Measurements from ENCODE around the gene WDFY4.

WDFY4 gene

GRCh38 chr10:48722153-48723145, 37.8 kb downstream of the WDFY4 start:
- DNase-seq, result no peak

GRCh38 chr10:48724127-48724526, 39.5 kb downstream of the WDFY4 start:
- DNase-seq, result no peak

GRCh38 chr10:48725708-48726107, 41.0 kb downstream of the WDFY4 start:
- DNase-seq, result no peak

- DNase-seq, result no peak
Observed at GRCh38 chr10:48727866-48728265, 43.2 kb downstream of the WDFY4 start.

GRCh38 chr10:48729222-48729621, 44.5 kb downstream of the WDFY4 start:
- no peak for DNase-seq

GRCh38 chr10:48729941-48730457, 45.3 kb downstream of the WDFY4 start:
- no peak for DNase-seq

GRCh38 chr10:48731141-48731540, 46.5 kb downstream of the WDFY4 start:
- no peak for DNase-seq

- DNase-seq, result no peak
Observed at GRCh38 chr10:48731654-48732053, 47.0 kb downstream of the WDFY4 start.

GRCh38 chr10:48733329-48733728, 48.7 kb downstream of the WDFY4 start:
- no peak for DNase-seq

- DNase-seq, result no peak
Observed at GRCh38 chr10:48735836-48736390, 51.2 kb downstream of the WDFY4 start.

- DNase-seq, result no peak
Observed at GRCh38 chr10:48736596-48736995, 51.9 kb downstream of the WDFY4 start.

GRCh38 chr10:48737886-48738285, 53.2 kb downstream of the WDFY4 start:
- no peak for DNase-seq

GRCh38 chr10:48739170-48739569, 54.5 kb downstream of the WDFY4 start:
- DNase-seq, result no peak

- DNase-seq, result no peak
Observed at GRCh38 chr10:48740015-48740707, 55.5 kb downstream of the WDFY4 start.

GRCh38 chr10:48740988-48741387, 56.3 kb downstream of the WDFY4 start:
- DNase-seq, result no peak

- DNase-seq, result no peak
Observed at GRCh38 chr10:48742891-48743860, 58.5 kb downstream of the WDFY4 start.

GRCh38 chr10:48744587-48744986, 59.9 kb downstream of the WDFY4 start:
- no peak for DNase-seq

GRCh38 chr10:48745662-48746245, 61.1 kb downstream of the WDFY4 start:
- DNase-seq, result no peak

GRCh38 chr10:48748573-48748972, 63.9 kb downstream of the WDFY4 start:
- DNase-seq, result no peak

- DNase-seq, result no peak
Observed at GRCh38 chr10:48749254-48749787, 64.6 kb downstream of the WDFY4 start.

- DNase-seq, result no peak
Observed at GRCh38 chr10:48750019-48750418, 65.3 kb downstream of the WDFY4 start.

GRCh38 chr10:48750991-48751390, 66.3 kb downstream of the WDFY4 start:
- DNase-seq, result no peak

All from fibroblast of skin of right biceps (primary cell).